NCI-H2196 treated with DMSO at 0.1 percent for 48 hours (cell line): ENCODE data around the gene CYTIP.
"Not testable (repeated sequence)": the region's sequence is repeated elsewhere in the genome, so short reads cannot be mapped to it uniquely, and the experiment has no call there.

Source experiments
- DNase-seq: peaks from one replicate; lab custom pipeline; 2025; ENCODE audit not compliant: unreplicated experiment; lab: John Stamatoyannopoulos, UW

CYTIP gene

DNA sequence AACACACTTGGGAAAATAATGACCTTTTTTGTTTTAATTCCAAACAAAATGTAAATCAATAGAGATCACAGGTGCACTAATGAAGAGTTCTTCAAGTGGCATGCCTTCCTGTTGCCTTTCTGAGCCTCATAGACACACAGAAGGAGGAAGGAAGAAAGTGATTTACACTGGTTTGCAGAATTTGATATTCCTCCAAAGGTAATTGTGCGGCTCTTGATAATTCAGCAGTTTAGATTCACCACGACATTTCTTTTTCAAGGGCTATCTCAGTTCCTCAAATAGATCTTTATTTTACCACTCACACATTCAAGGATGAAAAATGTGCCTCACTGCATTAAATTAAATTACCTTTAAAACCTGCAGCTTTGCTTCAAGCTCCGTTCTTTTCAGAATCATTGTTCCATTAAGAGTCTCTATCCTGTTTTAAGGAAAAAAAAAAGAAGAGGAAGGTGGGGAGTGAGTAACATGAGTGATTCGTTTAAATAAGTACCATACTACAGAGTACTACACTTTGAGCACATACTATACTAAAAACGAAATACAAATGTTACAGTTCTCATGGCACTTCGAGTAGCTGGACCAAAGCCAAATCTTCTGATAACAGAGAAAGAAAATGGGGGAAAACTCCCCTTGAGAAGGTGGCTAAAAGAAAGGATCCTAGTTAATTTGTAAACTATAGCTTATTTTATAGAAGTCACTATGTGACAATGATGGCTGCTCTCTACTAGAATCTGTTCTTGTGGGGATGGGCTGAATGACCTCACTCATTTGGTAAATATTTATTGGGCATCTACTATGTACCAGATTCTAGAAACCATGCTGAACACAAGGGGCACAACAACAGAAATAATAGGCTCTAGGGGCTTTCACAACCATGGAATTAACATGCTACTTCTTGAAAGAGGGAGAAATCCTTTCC lies 16.6 kb downstream of the CYTIP start:
- DNase-seq = no peak

DNA sequence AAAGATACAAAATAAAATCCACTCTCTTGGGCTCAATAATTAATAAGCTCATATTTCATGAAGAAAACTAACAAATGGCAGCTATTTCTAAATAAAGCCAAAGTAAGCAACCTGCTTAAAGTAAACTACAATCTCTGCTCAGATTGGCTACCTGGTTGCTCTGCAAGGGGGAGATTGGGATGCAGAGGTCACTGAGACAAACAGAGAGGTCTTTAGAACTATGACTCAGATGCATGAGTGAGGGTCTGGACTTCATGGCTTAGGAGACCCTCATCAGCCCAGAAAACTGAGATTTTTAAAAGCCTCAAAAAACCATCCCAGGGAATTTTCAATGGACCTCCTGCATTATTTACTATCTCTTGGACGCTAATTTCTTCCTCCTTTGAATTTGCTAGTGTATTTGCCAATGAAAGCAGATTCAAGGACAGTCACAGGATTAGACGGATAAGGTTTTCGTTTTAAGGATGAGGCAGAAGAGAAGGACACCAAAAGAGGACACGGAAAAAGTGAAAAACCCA lies 17.4 kb downstream of the CYTIP start:
- DNase-seq = no peak

GRCh38 chr2:157424374-157424773 lies 19.5 kb downstream of the CYTIP start:
- DNase-seq = no peak

DNA sequence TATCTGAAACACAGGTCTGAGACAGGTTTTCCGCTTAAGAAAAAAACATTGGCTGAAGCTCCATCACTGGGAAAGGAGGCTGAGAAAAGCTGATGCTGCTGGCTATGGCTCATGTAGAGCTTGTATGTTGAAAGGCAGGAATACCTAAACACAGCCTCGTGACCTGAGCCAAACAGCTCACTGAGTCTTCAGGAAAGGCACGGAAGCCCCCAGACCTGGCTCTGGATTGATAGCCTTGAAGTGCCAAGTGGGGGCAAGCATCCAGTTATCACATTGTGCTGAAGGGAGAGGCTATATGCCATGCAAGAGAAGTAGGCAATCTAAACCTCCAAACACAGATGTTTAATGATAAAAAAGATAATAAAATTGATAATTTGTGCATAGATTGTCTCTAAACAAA lies 21.9 kb downstream of the CYTIP start:
- DNase-seq = no peak

DNA sequence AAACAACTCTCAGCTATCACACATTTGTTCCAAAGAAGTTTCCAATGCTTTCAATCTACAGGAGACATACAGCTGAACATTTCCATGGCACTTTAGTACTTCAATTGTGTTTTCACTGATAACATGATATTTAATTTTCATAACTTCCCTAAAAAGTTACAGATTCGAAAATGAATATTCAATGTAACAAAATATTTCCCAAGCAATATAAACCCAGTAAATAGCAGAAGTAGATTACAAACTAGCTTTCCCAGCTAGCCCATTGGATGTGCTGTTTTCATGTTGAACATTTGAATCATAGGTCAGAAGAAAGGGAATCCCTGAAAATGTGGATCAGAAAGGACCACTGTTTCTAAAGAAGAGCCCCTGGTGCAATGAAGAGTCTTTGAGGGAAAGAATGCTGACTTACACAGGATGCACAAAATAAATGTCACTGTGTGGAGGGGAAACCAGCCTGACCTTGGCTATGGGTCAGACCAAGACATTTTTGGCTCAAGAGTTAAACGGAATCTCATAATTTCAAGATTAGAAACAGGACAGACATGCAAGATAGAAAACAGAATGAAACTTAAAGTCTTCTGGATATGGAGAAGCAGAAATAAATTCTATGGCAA lies 22.5 kb downstream of the CYTIP start:
- no peak for DNase-seq

DNA sequence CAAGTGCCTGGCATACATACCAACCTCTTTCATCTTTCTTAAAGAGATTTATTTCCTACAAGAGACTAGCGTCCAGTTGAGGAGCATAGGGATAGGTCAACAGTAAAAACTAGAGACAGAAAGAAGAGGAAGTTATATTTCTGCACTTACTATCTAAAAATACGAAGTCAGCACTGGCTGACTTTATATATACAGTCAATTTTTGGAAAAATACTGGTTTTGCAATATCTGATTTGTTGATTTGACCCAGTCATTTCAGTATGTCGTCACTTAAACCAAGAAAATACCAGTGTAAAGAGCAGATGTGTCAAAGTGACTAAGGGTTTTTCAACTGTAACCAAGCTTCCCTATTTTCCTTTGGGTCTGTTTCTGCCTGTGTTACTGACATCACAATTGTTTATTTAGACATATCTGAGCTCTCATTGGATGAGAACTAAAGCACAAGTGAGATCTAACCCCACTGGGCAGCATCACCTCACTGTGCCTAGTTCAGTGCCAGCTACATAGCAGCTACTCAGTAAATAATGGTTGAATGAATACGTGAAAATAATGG lies 23.0 kb downstream of the CYTIP start:
- DNase-seq = no peak

DNA sequence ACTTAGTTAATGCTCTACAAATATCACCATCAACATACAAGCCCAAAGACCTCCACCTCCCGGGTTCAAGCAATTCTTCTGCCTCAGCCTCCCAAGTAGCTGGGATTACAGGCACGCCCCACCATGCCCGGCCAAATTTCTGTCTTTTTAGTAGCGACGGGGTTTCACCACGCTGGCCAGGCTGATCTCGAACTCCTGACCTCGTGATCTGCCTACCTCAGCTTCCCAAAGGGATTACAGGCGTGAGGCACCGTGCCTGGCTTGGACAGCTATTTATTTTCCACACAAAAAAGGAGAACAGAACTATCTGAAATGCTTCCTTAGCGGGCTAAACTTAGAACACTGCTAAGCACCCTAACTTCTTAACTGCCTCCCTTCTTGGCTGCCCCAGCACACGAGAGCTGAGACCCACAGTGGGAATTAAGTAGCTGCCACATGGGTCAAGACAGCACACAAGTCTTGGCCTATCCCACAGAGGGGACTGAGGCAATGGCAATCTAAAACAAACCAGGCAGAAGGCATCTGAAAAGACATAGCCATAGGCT lies 24.8 kb downstream of the CYTIP start:
- no peak for DNase-seq

GRCh38 chr2:157418239-157418641 lies 25.6 kb downstream of the CYTIP start:
- no peak for DNase-seq

GRCh38 chr2:157415591-157416101 lies 28.2 kb downstream of the CYTIP start:
- no peak for DNase-seq

DNA sequence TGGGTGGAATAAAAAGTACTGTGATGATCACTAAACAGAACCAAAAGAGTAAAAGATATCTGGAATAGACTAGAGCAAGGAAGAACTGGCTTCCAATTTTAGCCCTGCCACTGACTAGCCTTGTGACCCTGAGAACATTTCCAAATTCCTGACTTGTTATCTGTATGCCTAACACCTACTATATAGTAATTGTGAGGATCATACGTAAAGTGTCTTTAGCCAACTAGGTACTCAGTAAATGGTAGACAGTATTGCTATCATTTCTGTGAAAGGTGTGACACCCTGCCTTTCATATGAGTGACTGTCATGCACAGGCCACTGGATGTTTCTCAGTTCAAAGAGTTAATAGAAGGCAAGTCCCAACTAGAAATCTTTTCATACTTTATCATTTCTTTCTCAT lies 29.8 kb downstream of the CYTIP start:
- DNase-seq = no peak

GRCh38 chr2:157413326-157414035 lies 30.4 kb downstream of the CYTIP start:
- no peak for DNase-seq

DNA sequence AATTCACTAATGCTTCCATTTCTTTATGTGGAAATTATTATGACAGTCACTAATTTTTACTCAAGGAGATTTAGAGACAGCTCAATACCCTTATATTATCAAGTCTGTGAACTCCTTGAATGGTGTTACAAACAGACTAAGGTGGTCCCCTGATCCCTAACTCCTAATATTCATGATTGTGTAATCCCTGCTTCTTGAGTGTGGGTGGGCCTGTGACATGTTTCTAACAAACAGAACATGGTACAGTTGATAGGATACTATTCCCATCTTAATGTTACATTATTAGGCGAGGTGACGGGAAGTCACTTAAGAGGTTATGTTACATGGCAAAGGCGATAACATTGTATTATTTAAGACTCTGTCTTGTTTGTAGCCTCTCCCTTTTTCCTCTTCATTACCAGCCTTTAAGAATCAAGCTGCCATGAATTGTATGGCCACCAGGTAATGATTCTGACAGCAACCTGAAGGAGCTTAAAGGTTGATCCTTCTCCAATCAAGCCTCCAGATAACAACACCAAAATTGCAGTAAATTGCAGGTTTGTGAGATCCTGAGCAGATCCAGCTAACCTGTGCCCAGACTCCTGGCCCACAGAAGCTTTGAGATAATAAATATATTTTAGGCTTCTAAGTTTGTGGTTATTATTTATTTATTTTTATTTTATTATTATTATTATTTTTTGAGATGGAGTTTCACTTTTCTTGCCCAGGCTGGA lies 32.1 kb downstream of the CYTIP start:
- no peak for DNase-seq

- DNase-seq = not testable (repeated sequence)
These were observed 38.5 kb downstream of the CYTIP start for GRCh38 chr2:157405398-157405797.

DNA sequence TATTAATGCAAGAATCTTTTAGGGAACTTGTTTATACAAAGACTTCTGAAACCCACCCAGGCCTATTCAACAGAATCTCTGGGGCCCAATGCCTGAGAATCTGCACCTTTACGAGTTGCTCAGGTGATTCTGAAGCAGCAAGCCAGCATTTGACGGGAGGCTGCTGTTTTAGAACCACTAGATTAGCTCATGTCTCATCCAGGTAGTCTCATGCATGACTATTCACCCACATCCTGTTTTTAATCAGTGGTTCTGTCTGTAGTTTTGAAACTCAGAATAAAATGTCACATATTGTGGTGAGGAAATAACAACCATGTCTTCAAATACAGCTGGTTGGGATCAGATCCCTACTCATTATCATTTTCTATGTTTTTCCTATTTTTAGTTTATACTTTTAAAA lies 39.5 kb downstream of the CYTIP start:
- DNase-seq = no peak

DNA sequence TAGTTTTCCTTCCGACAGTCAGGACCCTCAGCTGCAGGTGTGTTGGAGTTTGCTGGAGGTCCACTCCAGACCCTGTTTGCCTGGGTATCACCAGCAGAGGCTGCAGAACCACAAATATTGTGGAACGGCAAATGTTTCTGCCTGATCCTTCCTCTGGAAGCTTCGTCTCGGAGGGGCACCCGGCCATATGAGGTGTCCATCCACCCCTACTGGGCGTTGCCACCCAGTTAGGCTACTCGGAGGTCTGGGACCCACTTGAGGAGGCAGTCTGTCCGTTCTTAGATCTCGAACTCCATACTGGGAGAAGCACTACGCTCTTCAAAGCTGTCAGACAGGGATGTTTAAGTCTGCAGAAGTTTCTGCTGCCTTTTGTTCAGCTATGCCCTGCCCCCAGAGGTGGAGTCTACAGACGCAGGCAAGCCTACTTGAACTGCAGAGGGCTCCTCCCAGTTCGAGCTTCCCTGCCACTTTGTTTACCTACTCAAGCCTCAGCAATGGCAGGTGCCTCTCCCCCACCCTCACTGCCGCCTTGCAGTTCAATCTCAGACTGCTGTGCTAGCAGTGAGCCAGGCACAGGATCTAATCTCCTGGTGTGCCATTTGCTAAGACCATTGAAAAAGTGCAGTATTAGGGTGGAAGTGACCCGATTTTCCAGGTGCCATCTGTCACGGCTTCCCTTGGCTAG lies 40.9 kb downstream of the CYTIP start:
- DNase-seq = not testable (repeated sequence)

- no peak for DNase-seq
These were observed 48.1 kb downstream of the CYTIP start for GRCh38 chr2:157395811-157396210.

- no peak for DNase-seq
These were observed 49.0 kb downstream of the CYTIP start for GRCh38 chr2:157394928-157395327.

GRCh38 chr2:157393348-157393747 lies 50.5 kb downstream of the CYTIP start:
- no peak for DNase-seq

DNA sequence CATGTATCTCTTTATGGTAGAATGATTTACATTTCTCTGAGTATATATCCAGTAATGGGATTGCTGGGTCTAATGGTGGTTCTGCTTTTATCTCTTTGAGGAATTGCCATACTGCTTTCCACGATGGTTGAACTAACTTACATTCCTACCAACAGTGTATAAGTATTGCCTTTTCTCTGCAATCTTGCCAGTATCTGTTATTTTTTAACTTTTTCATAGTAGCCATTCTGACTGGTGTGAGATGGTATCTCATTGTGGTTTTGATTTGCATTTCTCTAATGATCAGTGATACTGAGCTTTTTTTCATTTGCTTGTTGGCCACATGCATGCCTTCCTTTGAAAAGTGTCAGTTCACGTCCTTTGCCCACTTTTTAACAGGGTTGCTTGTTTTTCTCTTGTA lies 55.1 kb downstream of the CYTIP start:
- no peak for DNase-seq

- DNase-seq = no peak
These were observed 57.1 kb downstream of the CYTIP start for GRCh38 chr2:157386747-157387146.
